HepG2 (cell line): ENCODE data around the gene ALOXE3. TPM values are rescaled to one million over a fixed set of nuclear protein-coding genes. Genes with fewer than 3 reads are reported as not detected.

Source experiments
- HBP1 ChIP-seq: IDR thresholded peaks from 2 replicates; pipeline ENCODE4 v1.6.1; 2016; ENCODE audit warnings: low read depth, control low read depth
- HDAC1 ChIP-seq: sonication (generic); formaldehyde crosslinking; IDR thresholded peaks from 2 replicates; pipeline ENCODE4 v1.5.1; 2020; ENCODE audit warnings: mild to moderate bottlenecking, missing genetic modification reagents
- HHEX ChIP-seq: IDR thresholded peaks from 2 replicates; pipeline ENCODE4 v1.6.1; 2016; ENCODE audit warnings: control low read depth
- HOXD1 ChIP-seq: sonication (generic); formaldehyde crosslinking; IDR thresholded peaks from 2 replicates; pipeline ENCODE4 v1.5.0; 2020; ENCODE audit warnings: missing genetic modification reagents
- KDM5B ChIP-seq: sonication (generic); formaldehyde crosslinking; IDR thresholded peaks from 2 replicates; pipeline ENCODE4 v1.4.0; 2020; ENCODE audit warnings: missing genetic modification reagents, mild to moderate bottlenecking, borderline replicate concordance
- KLF12 ChIP-seq: sonication (generic); formaldehyde crosslinking; IDR thresholded peaks from 2 replicates; pipeline ENCODE4 v1.4.0; 2020; ENCODE audit warnings: missing genetic modification reagents, borderline replicate concordance
- NONO ChIP-seq, 2 experiments: fragments of 450-650 bp in 1 of 2; sonication (generic) in 1 of 2; formaldehyde crosslinking in 1 of 2; IDR thresholded peaks in 1 of 2; conservative IDR thresholded peaks in 1 of 2; 2 replicates each; pipeline versions ENCODE4 v1.6.1 to v1.8.0; 2017 to 2022; ENCODE audit warnings: mild to moderate bottlenecking in 1 of 2, missing genetic modification reagents in 1 of 2, moderate library complexity in 1 of 2
- PAF1 ChIP-seq: IDR thresholded peaks from 2 replicates; pipeline ENCODE4 v1.6.1; 2016; ENCODE audit warnings: missing genetic modification reagents, missing compliant biosample characterization
- POLR2A ChIP-seq, 2 experiments: IDR thresholded peaks; 2 replicates each; pipeline ENCODE4 v1.6.1; 2011; ENCODE audit warnings: low read depth in 2 of 2, low read length in 2 of 2, mild to moderate bottlenecking in 1 of 2, moderate library complexity in 1 of 2; ENCODE audit not compliant: insufficient read depth in 1 of 2
- PRMT3 ChIP-seq: sonication (generic); formaldehyde crosslinking; IDR thresholded peaks from 2 replicates; pipeline ENCODE4 v1.8.1; 2022; ENCODE audit warnings: low read depth, mild to moderate bottlenecking, moderate library complexity, missing genetic modification reagents, borderline replicate concordance
- RELA ChIP-seq: sonication (generic); formaldehyde crosslinking; IDR thresholded peaks from 2 replicates; pipeline ENCODE4 v1.4.0; 2020; ENCODE audit warnings: missing genetic modification reagents
- REPIN1 ChIP-seq: sonication (generic); formaldehyde crosslinking; IDR thresholded peaks from 2 replicates; pipeline ENCODE4 v1.8.0; 2022; ENCODE audit warnings: missing genetic modification reagents, low read depth, mild to moderate bottlenecking, borderline replicate concordance
- RXRB ChIP-seq: IDR thresholded peaks from 2 replicates; pipeline ENCODE4 v1.6.1; 2016; ENCODE audit warnings: borderline replicate concordance, missing genetic modification reagents, missing compliant biosample characterization
- SMC3 ChIP-seq: IDR thresholded peaks from 2 replicates; pipeline ENCODE4 v1.6.1; 2011; ENCODE audit warnings: low read length, improper control_type of control experiment
- STAG1 ChIP-seq: sonication (generic); formaldehyde crosslinking; IDR thresholded peaks from 2 replicates; pipeline ENCODE4 v1.4.0; 2020; ENCODE audit warnings: missing genetic modification reagents
- ZFP82 ChIP-seq: sonication (generic); formaldehyde crosslinking; IDR thresholded peaks from 2 replicates; pipeline ENCODE4 v1.5.1; 2020; ENCODE audit warnings: mild to moderate bottlenecking, missing genetic modification reagents, borderline replicate concordance
- ZNF160 ChIP-seq: sonication (generic); formaldehyde crosslinking; IDR thresholded peaks from 2 replicates; pipeline ENCODE4 v1.8.0; 2022; ENCODE audit warnings: mild to moderate bottlenecking, inconsistent platforms, missing genetic modification reagents
- polyA plus RNA-seq, 8 experiments: library from polyadenylated mRNA; depleted of rRNA in 3 of 8; stranded (reverse) in 7 of 8; unstranded in 1 of 8; fragments of >200 nt; fragmentation: Illumina TruSeq in 4 of 8; extraction: Trizol in 4 of 8; gene quantifications; 2 replicates each; pipeline versions ENCODE4 v1.2.1 to v1.2.3, GENCODE V29; 2011 to 2016; ENCODE audit warnings: low read depth in 4 of 8, missing spikeins in 1 of 8, mixed read lengths in 1 of 8; ENCODE audit not compliant: insufficient read depth in 1 of 8
- total RNA-seq, 5 experiments: library from RNA; depleted of rRNA; stranded (reverse); fragments of >200 nt; fragmentation: Illumina TruSeq; extraction: Trizol; gene quantifications; 2 replicates each; pipeline ENCODE4 v1.2.3, GENCODE V29; 2016; ENCODE audit warnings: low read depth in 1 of 5

The ALOXE3 gene
- total and polyA plus RNA-seq, 2 of the 13 experiments (the other 11 are each of a cell fraction or from before 2014, with no cell fraction given) = 0.07 TPM; not detected in 1

GRCh38 chr17:8057691-8058114 is 60.6 kb downstream of the ALOXE3 start (continued):
- TF ChIP-seq RXRB (CRISPR knock-in tag) (peak; percentile 7; the same call in 1 of the 2 replicates), PAF1 (CRISPR knock-in tag) (0 out of 2 replicates have a peak, but pooled peaks have one; percentile 15), HOXD1 (CRISPR knock-in tag) (no peak), PRMT3 (CRISPR knock-in tag) (0 out of 2 replicates have a peak, but pooled peaks have one; percentile 47), KDM5B (0 out of 2 replicates have a peak, but pooled peaks have one; percentile 17), HDAC1 (0 out of 2 replicates have a peak, but pooled peaks have one; percentile 60), POLR2A (IDR thresholded peaks at IDR 0.05; ENCODE audit: insufficient read depth in 1 of 2, low read depth in 2 of 2, low read length in 2 of 2) (peak in 1 of 2 experiments; percentile 52; a peak in 2 of 4 replicates), ZNF160 (0 out of 2 replicates have a peak, but pooled peaks have one; percentile 25), HHEX (CRISPR knock-in tag) (no peak), SMC3 (peak; percentile 64), NONO (IDR thresholded peaks at IDR 0.05) (no peak), NONO (CRISPR knock-in tag; conservative IDR thresholded peaks at IDR 0.05) (0 out of 2 replicates have a peak, but pooled peaks have one; percentile 61), RELA (CRISPR knock-in tag) (no peak), REPIN1 (CRISPR knock-in tag) (0 out of 2 replicates have a peak, but pooled peaks have one; percentile 16), KLF12 (CRISPR knock-in tag) (0 out of 2 replicates have a peak, but pooled peaks have one; percentile 25), STAG1 (CRISPR knock-in tag) (peak; percentile 77), ZFP82 (0 out of 2 replicates have a peak, but pooled peaks have one; percentile 55), HBP1 (peak; percentile 95)
